NCI-H1105 treated with DMSO at 0.1 percent for 48 hours (cell line): Measurements from ENCODE around the gene HRCT1.
"Not testable (repeated sequence)": the region's sequence is repeated elsewhere in the genome, so short reads cannot be mapped to it uniquely, and the experiment has no call there.

Source experiments
- DNase-seq: peaks from one replicate; lab custom pipeline; 2025; lab: John Stamatoyannopoulos, UW

The HRCT1 gene

DNA sequence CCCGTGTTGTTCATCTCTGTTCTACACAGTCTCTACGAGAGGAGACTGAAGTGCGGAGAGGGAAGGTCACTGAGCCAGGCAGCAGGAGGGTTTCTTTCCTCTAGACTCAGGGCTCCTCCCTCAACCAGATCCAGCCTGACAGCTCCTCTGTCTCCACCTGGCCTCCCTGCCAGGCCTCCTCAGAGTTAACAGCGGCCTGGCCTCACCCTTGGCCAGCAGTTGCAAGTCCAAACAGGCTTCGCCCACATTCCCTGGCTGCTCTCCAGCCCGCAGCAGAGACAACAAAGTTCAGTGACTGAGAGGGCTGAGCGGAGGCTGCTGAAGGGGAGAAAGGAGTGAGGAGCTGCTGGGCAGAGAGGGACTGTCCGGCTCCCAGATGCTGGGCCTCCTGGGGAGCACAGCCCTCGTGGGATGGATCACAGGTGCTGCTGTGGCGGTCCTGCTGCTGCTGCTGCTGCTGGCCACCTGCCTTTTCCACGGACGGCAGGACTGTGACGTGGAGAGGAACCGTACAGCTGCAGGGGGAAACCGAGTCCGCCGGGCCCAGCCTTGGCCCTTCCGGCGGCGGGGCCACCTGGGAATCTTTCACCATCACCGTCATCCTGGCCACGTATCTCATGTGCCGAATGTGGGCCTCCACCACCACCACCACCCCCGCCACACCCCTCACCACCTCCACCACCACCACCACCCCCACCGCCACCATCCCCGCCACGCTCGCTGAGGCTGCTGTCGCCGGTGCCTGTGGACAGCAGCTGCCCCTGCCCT is at the start of gene HRCT1:
TSS of gene HRCT1 (plus strand) at position 291 of the 768 bp plus-strand sequence. CDS start at position 377, 86 bp downstream.
- DNase-seq = peak; percentile 90

DNA sequence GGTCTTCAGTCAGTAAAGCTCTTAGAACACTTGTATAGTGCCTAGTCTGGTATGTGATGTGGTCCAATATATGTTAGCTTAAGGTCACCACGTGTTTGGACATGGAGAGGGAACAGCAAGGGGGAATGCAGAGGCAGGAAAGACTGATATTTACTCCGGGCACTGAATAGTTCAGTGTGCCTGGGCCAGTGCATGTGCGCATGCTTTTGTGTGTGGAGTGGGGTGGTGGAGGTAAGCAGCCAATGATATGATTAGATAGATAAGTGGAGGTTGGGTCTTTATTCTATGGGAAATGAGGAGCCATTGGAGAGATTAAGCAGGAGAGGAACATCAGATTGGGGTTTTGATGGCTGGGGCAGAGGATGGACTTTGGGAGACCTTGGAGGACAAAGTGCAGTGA is 49.8 kb upstream of the HRCT1 start:
- DNase-seq = no peak

DNA sequence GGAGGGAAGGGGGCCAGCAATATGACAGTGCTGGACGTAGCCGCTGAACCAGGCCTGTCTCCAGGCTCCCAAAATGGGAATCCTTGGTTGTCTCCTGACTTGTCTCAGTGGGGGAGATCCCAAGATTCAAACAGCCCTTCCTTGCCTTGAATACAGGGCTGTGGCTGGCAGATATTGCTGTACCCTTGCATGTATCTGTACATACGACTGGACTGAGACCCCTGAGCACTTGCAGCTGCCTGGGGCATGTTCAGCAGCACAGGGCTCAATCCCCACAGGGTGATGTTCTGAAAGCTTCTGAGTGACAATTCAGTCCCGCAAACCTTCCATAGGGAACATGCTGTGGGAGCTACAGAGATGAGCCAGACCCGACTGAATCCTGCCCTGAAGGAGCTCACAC is 49.1 kb upstream of the HRCT1 start:
- no peak for DNase-seq

DNA sequence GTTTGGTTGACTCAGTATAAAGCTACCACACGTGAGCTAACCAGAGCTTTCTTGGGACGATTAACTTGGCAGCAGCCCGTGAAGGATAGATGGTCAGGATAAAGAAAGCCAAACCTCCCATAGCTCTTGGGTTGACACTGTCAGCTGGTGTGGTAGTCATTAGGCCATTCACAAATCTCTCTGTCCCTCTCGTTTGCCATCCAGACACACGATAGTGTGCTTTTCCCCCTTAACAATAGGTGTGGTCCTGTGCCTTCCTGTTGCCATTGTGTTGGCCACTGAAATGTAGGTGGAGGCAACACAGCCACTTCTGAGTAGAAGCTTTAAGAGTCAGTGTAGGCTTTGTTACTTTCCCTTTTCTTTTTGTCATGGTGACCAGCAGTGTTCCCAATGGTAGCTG is 47.5 kb upstream of the HRCT1 start:
- DNase-seq = no peak

DNA sequence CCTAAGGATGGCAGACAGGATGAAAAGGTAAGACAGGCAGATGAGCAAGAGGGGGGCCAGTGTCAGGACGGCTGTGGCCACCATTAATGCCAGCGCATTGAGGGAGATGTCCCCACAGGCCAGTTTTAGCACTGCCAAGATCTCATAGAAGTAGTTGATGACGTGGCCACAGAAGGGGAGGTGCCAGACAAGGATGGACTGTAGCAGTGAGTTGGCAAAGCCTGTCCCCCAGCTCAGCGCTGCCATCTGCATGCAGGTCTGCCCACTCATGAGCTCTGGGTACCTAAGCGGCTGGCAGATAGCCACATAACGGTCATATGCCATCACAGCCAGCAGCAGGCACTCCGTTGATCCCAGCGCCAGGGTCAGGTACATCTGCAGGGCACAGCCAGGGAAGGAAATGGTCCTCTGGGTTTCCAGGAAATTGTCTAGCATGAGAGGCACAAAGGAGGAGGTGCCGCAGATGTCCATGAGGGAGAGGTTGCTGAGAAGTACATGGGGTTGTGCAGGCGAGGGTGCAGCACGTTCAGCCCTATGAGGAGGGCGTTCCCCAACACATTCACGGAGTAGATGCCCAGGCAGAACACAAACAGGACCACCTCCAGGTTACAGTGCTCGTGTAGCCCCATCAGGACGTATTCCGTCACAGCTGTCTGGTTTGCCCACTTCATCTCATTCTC is 46.6 kb upstream of the HRCT1 start:
- DNase-seq = peak; percentile 62

DNA sequence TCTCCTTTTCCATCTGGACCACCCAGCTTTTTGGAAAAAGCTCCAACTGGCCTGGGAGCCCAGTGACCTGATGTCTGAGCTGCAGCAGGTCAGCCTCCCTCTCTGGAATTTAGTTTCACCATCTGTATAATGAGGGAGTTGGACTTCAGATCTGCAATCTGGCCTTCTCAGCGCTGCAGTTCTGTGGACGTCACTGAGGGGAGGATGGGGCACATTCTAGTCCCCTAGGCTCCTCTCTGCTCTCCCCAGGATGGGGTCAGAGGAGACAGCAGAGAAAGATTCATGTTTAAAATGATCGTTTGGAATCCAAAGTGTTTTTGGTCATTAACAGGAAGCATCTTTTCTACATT is 46.0 kb upstream of the HRCT1 start:
- DNase-seq = no peak

DNA sequence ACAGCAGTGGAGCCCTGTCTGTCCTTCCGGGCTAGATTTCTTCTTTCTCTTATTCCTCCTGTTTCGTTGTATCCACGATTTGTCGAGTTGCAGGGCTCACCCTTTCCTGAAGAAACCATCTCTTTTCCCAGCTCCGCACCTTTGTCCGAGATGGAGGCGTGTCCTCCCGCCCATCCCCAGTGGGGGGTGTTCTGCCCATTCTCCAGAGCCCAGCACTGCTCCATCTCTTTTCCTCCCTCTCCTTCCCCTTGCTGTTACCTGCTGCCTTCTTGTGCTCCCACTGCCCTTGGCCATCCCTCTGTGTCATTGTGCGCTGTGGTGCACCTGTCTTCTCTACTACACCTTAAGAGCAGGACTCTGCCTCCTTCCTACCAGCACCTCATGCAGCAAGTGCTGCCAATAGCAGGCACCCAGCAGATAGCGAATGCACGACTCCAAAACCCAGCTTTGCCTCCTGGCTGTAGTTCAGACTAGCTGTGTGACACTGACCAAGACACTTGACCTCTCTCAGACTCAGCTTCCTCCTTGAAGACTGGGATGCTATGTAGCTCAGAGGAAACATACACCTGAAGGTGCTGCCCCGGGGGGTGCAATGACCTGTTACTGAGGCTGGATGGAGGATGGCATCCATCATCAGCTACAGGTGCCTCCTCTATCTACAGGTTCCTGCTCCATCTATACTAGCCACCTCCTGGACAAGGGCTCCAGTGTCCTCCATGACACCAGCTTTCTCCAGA is 44.7 kb upstream of the HRCT1 start:
- DNase-seq = no peak

DNA sequence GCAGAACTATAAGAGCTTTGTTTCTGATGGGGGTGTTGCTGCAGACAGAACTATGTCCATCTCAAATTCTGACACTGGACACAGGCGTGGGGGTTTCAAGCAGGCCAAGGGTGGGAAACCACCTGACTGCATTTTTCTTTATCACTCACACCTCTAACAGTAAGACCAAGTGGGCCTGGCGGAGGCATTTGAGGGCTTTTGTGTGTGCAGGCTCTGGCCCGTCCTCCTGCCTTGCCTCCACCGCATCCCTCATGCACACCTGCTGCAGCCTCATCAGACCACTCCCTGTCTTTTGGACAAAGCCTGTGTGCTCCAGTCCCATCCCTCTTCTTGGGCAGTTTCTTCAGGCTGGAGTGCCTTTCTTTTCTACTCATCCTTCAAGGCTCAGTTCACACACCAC is 43.7 kb upstream of the HRCT1 start:
- DNase-seq = no peak

DNA sequence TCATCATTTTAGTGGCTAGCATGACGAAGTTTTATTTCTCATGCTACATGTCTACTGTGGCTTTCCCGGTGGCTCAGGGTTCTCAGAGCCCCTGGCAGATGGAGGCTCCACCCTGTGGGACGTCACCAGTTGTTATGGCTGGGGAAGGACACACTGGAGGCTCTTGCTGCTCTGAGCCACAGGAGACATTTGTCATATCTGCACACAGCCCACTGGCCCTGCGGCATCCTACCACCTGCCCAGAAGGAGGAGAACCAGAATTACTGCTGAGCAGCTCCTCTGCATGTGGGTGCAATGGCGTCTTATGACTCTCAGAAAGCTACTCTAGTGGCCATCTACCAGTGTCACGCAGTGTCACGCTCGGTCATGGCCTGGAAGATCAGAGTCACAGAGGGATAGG is 42.4 kb upstream of the HRCT1 start:
- no peak for DNase-seq

DNA sequence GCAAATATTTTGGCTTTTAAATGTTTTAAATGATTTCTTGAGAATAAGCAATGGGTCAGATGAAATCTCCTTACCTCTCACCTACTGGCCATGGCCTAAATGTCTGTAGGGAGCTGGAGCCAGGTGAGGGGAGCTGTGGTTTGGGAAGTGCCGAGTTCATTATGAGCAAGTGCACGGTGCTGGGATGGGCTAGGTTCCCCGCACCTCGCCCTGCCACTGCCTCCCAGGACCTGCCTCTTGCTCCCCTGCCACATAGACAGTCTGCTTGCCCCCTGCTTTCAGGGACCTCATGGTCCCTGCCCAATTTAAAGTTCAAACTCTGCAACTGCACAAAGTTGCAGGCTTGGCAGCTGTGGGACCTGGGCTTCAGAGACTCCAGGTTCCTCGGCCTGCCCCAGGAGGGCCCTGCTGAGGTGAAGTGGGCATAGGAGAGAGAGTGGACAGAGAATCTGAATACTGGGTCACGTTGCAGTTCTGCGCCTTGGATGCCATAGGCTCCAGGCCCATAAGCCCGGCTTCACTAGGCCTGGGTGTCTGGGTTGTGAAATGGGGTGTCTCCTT is 41.2 kb upstream of the HRCT1 start:
- DNase-seq = no peak

DNA sequence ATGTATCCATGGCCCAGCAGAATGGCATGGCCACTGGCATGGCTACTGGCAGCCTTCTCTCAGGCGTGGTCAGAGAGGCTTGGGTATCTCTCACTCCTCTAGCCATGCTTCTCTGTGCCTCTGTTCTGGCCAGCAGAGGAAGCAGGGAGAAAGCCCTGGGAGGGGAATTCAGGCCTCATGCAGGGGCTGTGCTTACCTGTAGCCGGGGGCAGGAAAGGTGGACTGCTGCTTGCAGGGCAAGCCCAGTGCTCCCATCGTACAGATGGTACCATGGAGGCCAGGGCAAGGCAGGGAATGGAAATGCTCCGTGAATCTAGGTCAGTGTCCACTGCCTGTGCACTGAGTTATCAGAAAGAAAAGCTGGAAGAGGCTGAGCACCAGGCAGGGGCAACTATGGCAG is 38.5 kb upstream of the HRCT1 start:
- DNase-seq = no peak

DNA sequence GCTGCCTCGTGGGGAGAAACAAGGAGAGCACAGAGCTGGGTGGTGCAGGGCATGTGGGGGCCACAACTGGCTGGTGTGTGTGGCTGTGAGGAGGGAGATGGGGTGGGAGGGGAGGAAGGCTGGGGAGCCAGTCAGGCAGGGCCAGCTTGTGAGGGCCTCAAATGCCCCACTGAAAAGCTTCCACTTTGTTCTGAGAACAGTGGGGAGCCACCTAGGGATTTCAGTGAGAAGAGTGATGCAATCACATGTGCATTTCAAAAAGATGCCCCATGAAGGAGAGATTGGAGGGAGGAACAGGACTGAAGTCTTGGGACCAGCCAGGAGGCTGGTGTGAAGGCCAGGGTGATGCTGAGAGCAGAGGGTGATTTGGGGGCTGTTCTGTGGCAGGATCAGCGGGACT is 37.1 kb upstream of the HRCT1 start:
- no peak for DNase-seq

DNA sequence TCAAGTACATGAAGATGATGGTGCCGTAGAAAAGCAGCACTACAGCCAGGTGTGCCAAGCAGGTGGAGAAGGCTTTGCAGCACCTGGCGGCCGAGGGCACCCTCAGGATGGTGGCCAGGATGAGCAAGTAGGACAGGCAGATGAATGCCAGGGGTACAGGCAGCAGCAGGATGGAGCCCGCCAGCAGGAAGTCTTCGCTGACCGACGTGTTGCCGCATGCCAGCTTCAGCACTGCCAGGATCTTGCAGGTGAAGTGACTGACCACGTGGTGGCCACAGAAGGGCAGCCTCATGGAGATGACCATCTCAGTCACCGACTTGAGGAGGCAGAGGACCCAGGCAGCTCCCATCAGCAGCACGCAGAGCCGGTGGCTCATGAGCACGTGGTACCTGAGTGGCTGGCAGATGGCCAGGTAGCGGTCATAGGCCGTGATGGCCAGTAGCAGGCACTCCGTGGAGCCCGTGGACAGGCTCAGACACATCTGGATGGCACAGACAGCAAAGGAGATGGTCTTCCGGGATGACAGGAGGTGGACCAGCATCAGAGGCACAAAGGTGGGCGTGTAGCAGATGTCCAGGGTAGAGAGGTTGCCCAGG is 36.3 kb upstream of the HRCT1 start:
- no peak for DNase-seq

DNA sequence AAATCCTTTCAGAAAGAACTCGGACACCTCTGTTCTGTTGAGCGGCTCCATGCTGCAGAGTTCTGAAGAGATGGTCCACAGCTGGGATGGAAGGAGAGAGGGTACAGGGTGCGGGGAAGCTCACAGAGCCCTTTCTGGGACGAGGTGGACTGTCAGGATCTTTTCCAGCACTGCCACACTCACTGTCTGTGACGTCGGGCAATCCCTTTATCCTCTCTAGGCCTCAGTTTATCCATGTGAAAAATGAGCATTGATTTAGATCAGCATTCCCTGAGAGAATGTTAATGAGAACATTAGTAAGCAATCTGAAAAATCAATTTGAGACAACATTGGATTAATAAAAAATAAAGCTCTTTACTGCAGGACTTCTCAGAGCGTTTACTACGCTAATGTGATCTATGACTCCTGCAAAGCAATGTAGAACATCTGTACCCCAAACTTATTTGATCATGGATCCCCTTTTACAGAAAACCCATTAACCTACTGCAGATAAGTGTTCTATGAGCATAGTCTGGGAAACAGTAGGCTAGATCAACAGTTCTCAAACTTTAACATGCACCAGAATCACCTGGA is 35.6 kb upstream of the HRCT1 start, which contains the start of gene OR13J1:
TSS of gene OR13J1 (minus strand) at position 51 of the 573 bp plus-strand sequence. CDS start at position 51, 0 bp downstream.
- DNase-seq = no peak

DNA sequence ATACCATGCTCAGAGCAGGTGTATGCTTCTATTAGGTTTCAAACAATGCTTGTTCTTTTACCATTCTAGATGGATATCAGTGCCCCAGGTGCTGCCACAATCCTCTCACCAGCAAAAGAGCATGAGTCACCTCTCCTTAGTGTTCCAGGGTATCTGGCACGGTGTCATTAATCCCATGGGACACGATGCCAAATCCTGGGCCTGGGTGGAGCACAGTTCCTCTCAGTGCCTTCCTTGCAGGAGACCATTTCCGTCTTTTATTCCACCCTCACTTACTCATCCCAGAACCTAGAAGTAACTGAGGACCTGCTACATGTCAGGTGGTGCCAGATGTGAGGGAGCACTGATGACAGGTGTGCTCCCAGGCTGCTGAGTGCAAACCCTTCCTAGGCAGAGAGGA is 34.5 kb upstream of the HRCT1 start:
- DNase-seq = no peak

DNA sequence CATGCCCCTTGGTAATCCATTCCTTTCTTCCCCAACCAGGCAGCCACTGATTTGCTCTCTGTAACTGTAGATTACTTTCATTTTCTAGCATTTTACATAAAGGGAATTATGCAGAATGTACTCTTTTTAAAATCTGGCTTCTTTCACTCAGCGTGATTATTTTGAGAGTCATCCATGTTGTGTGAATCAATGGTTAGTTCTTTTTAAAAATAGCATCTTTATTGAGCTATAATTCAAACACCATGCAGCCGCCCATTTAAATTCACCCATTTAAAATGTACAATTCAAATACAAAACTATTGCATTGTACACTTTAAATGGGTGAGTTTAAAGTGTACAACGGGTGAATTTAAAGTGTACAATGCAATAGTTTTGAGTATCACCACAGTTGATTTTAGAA is 33.5 kb upstream of the HRCT1 start:
- DNase-seq = no peak

DNA sequence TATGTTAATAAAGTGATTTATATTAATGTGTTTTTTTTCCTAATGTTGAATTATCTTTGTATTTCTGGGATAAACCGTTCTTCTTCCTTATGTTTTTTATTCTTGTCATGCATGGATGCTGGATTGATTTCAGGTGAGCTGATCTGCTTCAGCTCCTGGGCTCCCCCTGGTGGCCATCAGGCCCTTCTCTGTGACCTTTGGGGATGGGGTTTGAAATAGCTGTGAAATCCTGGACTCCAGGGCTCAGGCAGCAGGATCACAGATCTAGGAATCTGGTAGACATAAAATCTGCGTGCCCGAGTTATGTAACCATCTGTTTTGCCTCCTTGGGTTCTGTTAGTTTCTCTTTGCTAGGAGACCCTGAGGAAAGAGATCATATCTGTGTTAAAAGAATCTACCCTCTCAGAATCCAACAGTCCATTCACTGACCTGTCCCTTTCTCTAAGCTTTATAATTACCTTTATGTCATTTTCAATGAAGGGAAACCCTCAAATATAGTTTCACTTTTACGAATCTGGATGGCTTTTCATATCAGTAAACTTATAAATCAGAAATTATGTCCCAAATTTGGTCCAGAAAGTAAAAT is 23.6 kb upstream of the HRCT1 start:
- DNase-seq = peak; percentile 72

DNA sequence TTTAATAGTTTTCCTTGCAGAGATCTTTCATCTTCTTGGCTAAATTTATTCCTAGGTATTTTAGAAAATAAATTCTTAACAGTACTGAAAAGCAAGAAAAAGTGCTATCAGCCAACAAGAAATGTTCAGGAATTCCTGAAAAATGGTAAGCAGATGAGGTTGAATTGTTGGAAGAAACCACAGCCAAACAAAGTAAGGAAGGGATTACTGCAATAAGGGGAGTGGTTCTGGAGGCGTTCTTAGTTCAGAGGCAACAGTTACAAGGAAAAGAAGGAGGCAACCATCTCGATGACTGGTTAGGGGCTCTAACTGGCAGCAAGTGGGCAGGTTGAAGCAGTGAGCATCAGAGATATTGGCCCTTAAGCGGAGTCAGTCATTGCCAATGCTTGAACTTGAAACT is 23.0 kb upstream of the HRCT1 start:
- no peak for DNase-seq

DNA sequence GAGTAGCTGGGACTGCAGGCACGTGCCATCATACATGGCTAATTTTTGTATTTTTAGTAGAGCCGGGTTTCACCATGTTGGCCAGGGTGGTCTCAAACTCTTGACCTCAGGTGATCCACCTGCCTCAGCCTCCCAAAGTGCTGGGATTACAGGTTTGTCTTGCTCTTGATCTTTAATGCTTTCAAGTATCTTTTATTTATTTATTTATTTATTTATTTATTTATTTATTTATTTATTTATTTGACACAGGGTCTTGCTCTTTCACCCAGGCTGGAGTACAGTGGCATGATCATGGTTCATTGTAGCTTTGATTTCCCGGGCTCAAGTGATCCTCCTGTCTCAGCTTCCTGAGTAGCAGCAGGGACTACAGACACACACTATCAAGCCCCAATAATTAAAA is 21.1 kb upstream of the HRCT1 start:
- not testable (repeated sequence) for DNase-seq

DNA sequence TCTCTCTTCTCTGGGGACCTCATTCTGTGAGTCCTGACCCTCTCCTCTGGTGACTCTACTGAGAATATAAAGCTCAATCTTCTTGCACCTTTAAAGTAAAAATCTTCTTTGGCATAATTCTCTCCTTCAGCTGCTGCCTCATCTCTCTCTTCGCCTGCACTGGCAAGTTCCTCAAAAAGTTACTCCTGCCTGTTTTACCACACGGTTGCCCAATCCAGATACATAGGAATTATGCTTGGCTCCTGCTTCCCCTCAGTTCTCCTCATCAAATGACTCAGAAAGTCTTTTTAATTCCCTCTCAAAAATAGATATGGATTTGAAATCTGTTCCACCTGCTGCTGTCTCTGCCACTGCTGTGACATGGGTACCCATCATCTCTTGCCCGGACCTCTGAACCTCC is 14.4 kb upstream of the HRCT1 start:
- DNase-seq = no peak

DNA sequence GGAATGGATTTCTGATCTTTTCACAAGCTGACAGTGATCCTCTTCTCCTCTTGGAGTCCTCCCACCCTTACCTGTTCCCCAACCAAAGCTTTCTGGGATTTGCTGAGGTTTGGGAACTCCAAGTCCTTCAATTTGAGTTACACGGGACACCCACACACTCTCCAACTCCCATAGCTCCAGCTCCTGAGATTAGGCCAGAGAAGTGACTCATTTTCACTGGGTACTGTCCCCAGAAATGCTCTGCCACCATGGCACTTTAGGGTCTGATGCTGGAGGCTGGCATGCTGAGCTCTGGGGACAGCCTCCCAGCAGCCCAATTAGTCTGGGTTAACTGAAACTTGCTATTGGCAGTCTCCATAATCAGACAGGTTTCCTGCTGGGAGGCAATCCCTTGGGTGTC is 14.0 kb upstream of the HRCT1 start:
- DNase-seq = no peak

DNA sequence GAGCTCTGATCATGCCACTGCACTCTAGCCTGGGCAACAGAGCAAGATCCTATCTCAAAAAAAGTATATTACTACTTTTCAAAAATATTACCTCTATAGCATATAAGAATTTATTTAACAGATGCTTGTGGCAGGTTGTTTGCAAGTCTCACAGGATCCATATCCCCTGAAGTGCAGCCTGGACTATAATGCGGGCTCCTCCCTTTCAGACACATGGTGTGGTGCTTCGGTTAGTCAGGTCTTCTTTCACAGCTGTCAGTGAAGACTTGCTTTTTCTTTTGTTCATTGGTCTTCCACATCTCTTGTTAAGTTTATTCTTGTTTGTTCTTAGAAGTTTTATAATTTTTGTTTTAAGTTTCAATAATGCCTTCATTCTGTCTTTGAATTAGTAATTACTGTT is 9.4 kb upstream of the HRCT1 start:
- DNase-seq = no peak
